Measurements from ENCODE around the gene EPC2.
"Not testable (repeated sequence)": the region's sequence is repeated elsewhere in the genome, so short reads cannot be mapped to it uniquely, and the experiment has no call there.

The EPC2 gene

DNA sequence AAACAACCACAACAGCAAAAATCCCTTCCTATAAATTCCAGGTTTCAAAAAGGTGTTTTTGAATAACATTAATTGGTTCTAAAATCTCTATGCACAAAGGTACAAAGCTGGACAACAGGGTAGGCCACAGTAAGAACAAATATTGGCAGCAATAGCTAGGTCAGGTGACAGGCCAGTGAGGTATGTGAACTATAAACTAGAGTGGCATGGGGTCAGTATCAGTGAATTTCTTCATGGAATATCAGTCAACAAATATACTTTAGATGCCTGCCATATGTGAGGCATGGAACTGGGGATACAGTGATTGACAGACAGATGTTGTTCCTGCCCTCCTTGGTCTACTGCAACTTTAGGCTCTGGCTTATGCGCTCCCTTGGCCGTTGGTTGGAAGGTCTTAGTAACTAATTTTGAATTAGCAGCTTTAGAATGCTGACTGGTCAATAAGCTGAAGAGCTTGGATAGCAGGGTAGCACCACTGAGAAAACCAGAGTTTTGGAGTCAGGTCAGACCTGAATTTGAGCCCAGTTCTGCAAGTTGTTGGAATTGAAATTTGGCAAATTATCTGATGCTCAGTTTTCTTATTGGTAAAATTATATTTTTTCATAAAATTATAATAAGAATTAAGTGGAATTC is 2.3 kb upstream of the EPC2 start:
- DNase-seq (ENCODE audit: low read depth) = no peak

GRCh38 chr2:148642891-148643416 is 1.6 kb upstream of the EPC2 start:
- no peak for DNase-seq (ENCODE audit: low read depth)

- DNase-seq (ENCODE audit: low read depth) = no peak
These were observed 1.1 kb upstream of the EPC2 start for GRCh38 chr2:148643421-148643820.

- peak; percentile 92 for DNase-seq (ENCODE audit: low read depth)
These were observed 460 bp downstream of the EPC2 start for GRCh38 chr2:148644883-148645538.

GRCh38 chr2:148645539-148646230 is 1.1 kb downstream of the EPC2 start:
- peak; percentile 44 for DNase-seq (ENCODE audit: low read depth)

GRCh38 chr2:148646231-148646559 is 1.6 kb downstream of the EPC2 start:
- no peak for DNase-seq (ENCODE audit: low read depth)

- not testable (repeated sequence) for DNase-seq (ENCODE audit: low read depth)
These were observed 3.2 kb downstream of the EPC2 start for GRCh38 chr2:148647711-148648110.

- no peak for DNase-seq (ENCODE audit: low read depth)
These were observed 5.4 kb downstream of the EPC2 start for GRCh38 chr2:148649936-148650335.

DNA sequence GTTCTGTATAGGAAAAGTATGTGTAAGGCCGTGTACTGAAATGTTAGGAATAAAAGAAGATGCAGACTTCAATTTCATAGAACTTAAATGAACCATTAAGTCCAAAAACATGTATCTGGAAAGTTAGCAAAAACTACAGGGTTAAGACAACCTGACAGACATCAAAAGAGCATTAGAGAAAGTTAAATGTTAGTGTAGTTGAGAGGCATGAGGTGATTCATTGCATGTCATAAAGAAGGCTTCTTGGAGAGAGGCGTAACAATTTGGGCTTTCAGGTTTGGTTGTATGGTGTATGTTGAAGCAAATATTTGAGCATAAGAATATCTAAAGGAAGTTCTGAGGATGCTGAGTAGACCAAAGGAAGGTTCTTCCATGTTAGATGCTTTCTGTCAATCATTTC is 6.3 kb downstream of the EPC2 start:
- DNase-seq (ENCODE audit: low read depth) = no peak

DNA sequence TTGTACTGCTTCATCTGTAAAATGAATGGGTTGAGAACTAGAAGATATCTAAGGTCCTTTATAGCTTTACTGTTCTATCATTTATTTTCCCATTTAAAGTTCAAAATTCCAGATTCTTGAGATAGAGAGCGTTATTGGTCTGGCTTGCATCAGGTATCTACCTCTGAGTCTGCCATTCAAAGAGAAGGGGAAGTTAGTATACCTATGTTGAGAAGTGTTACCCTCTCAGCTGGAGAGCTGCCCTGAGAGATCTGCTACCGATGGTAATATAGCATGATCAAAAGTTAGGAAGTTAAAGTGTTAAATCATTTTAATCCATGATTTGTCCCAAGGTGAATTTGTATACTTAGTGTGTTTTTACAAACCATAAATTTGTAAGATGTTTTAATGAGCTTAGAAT is 7.4 kb downstream of the EPC2 start:
- no peak for DNase-seq (ENCODE audit: low read depth)

- DNase-seq (ENCODE audit: low read depth) = no peak
These were observed 8.9 kb downstream of the EPC2 start for GRCh38 chr2:148653437-148653836.

DNA sequence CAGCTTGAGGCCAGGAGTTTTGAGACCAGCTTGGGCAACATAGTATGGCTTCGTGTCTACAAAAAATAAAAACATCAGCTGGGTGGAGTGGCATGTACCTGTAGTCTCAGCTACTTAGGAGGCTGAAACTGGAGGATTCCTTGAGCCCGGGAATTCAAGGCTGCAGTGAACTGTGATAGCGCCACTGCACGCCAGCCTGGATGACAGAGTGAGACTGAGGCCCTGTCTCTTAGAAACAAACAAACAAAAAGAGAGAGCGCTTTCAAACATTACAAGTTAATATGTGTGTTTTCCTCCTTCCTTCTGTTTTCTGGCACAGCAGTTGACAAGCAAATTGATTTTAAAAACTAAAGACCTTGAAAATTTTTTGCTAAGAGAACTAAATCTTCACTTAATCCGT is 9.9 kb downstream of the EPC2 start:
- no peak for DNase-seq (ENCODE audit: low read depth)

DNA sequence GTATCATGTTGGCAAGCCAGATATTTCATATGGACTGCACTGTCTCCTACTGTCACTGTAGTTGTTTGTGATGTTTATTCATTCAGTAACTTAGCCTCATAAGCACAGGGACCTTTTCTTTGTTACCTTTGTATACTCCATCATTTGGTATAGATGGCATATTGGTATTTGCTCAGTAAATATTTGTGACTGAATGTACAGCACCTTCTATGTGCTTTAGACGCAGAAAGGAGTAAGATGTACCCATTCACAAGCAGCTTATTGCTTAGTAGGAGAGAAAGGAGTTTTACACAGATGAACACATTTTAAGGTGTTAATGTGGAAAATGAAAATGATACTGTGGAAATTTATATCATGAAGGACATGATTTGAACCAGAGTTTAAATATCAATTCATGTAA is 12.0 kb downstream of the EPC2 start:
- DNase-seq (ENCODE audit: low read depth) = no peak

DNA sequence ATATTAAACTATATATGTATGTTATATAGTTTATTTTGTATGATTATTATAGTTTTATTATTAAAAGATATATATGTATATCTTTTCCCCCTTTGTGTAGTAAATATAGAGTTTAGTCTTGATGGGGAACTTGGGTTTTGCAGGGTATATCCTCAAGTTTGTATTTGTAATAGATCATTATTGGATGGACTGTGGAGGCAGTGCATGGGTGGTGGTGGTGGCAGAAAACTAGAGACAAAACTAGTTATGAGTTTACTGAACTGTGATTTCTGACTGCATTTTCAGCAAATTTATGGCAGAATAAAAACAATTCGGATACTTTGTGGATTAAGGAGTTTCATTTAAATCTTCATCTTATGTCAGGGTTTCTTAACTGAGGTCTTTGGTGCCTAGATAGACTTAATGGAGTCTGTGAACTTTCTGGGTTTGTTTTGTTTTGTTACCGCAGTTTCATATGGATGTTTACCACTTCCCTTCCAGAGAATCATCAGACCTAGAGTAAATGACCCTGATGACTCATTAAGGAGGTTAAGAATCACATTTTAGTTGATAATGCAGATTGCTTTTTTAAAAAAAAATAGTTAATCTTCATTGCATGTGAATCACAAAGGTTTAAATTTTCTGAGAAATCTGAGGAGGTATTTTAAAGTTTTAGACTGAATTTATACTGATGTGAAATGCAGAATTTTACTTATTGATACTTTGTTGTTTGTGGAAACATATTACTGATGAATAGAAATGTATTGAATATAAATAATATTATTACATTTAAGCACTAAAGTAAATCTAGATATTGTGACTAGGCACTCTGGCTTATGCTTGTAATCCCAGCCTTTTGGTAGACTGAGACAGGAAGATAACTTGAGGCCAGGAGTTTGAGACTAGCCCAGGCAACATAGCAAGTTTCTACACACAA is 14.5 kb downstream of the EPC2 start:
- DNase-seq (ENCODE audit: low read depth) = no peak

DNA sequence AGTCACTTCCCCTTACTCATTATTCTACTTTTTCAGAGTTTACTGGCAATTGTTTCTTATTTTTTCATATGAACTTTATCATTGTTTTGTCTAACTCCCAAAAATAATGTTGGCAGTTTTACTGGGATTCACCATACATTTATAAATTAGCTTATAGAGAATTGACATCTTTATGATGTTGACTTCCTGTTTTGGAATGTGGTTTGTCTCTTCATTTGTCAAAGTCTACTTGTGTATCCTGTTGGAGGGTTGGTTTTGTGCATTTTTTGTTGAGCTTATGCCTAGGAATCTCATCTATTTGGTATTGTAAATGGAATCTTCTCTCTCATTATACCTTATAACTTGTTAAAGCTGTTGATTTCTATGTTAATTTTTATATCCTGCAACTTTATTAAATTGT is 16.4 kb downstream of the EPC2 start:
- no peak for DNase-seq (ENCODE audit: low read depth)

DNA sequence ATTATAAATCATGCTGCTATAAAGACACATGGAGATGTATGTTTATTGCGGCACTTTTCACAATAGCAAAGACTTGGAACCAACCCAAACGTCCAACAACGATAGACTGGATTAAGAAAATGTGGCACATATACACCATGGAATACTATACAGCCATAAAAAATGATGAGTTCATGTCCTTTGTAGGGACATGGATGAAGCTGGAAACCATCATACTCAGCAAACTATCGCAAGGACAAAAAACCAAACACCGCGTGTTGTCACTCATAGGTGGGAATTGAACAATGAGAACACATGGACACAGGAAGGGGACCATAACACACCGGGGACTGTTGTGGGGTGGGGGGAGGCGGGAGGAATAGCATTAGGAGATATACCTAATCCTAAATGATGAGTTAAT is 17.8 kb downstream of the EPC2 start:
- DNase-seq (ENCODE audit: low read depth) = not testable (repeated sequence)

DNA sequence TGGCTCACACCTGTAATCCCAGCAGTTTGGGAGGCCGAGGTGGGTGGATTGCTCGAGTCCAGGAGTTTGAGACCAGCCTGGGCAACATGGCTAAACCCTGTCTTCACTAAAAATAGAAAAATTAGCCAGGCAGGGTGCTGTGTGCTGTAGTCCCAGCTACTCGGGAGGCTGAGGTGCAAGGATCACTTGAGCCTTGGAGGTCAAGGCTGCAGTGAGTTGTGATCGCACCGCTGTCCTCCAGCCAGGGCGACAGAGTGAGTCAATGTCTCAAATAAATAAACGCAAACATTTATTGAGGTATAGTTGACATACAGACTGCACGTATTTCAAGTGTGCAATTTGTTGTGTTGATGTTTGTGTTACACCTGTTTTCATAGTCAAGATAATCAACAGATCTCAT is 19.7 kb downstream of the EPC2 start:
- no peak for DNase-seq (ENCODE audit: low read depth)

- no peak for DNase-seq (ENCODE audit: low read depth)
These were observed 22.0 kb downstream of the EPC2 start for GRCh38 chr2:148666555-148666954.

DNA sequence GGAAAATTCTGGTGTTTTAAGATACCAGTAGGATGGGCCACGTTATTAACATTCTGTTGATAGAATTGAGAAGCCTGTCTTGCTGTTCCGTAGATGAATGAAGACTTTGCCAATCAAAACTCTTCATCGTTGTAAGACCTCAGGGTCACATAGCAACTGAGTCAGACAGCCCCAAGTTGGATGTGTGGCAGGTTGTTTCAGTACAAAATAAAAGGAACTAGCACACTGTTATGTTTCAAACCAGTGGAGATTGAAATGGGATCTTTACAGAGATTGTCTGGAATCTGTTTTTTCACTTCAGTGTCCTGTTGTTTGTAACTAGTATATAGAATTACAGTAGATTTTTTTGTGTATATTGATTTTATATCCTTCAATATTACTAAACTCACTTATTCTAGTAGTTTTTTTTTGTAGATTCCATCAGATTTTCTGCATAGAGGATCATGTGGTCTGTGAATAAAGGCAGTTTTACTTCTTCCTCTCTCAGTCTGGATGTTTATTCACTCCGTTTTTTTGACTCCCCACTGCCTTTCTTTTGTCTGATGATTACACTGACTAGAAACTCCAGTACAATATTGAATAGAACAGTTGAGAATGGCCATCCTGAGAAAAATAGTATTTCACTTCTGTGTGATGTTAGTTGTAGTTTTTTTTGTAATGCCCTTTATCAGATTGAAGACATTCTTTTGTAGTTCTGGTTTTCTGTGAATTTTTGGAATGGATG is 22.7 kb downstream of the EPC2 start:
- no peak for DNase-seq (ENCODE audit: low read depth)

DNA sequence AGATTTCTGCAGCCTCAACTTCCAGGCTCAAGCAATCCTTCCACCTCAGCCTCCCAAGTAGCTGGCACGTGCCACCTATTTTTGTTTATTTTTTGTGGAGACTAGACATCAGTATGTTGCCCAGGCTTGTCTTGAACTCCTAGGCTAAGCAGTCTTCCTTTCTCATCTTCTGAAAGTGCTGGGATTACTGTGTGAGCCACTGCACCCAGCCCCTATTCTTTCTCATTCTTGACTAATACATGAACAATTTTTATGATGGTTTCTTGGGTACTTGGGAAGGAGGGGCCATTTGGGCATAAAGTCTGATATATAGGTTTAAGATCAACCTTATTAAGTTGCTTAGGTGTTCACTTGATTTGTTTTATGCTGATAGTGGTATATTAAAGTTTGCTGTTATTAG is 26.2 kb downstream of the EPC2 start:
- DNase-seq (ENCODE audit: low read depth) = no peak

All from activated T-cell treated with anti-CD3 and anti-CD28 coated beads for 24 hours (primary cell).